NCI-H1048 (cell line): ENCODE results near the gene PINK1.

Source experiments
- DNase-seq: peaks from one replicate; lab custom pipeline; 2025; lab: John Stamatoyannopoulos, UW

The PINK1 gene

GRCh38 chr1:20681999-20682398 is 48.7 kb downstream of the PINK1 start:
- DNase-seq: no peak

GRCh38 chr1:20682571-20683236 is 49.4 kb downstream of the PINK1 start:
- no peak for DNase-seq

- DNase-seq: no peak
Measured at GRCh38 chr1:20683614-20684013, 50.4 kb downstream of the PINK1 start.

GRCh38 chr1:20684050-20684620 is 50.9 kb downstream of the PINK1 start:
- no peak for DNase-seq

- DNase-seq: no peak
Measured at GRCh38 chr1:20684651-20685050, 51.4 kb downstream of the PINK1 start.

GRCh38 chr1:20685099-20685662 is 51.9 kb downstream of the PINK1 start:
- no peak for DNase-seq

- DNase-seq: no peak
Measured at GRCh38 chr1:20685741-20686140, 52.5 kb downstream of the PINK1 start.

GRCh38 chr1:20686883-20687725 is 53.8 kb downstream of the PINK1 start:
- DNase-seq: no peak

GRCh38 chr1:20689645-20690056 is 56.4 kb downstream of the PINK1 start:
- DNase-seq: no peak

GRCh38 chr1:20691872-20692271 is 58.6 kb downstream of the PINK1 start:
- no peak for DNase-seq

GRCh38 chr1:20693623-20694022 is 60.4 kb downstream of the PINK1 start:
- no peak for DNase-seq

GRCh38 chr1:20695515-20695914 is 62.3 kb downstream of the PINK1 start:
- no peak for DNase-seq

- no peak for DNase-seq
Measured at GRCh38 chr1:20696397-20697333, 63.4 kb downstream of the PINK1 start.

- DNase-seq: no peak
Measured at GRCh38 chr1:20697563-20697962, 64.3 kb downstream of the PINK1 start.

GRCh38 chr1:20698195-20698910 is 65.1 kb downstream of the PINK1 start:
- DNase-seq: no peak

- no peak for DNase-seq
Measured at GRCh38 chr1:20699558-20699957, 66.3 kb downstream of the PINK1 start.

- no peak for DNase-seq
Measured at GRCh38 chr1:20700636-20701215, 67.5 kb downstream of the PINK1 start.
